Left colon (tissue), 2 donors: ENCODE results near the gene DLAT. TPM values are rescaled to one million over a fixed set of nuclear protein-coding genes. Genes with fewer than 3 reads are reported as not detected.
"Not testable (repeated sequence)": the region's sequence is repeated elsewhere in the genome, so short reads cannot be mapped to it uniquely, and the experiment has no call there.

Experiments
- ATAC-seq: fragments of 200-7000 bp; cut with Tn5 transposase; one replicate; pipeline ENCODE4 v1.9.1; 2020; ENCODE audit warnings: mild to moderate bottlenecking, moderate library complexity
- DNase-seq, 2 donors: peaks; one replicate each; pipeline ENCODE4 v3.0.0-alpha.2; 2020
- intact Hi-C, 2 donors: fragments of 100-400 bp; cut with DNase I in 1 of 2; cut with micrococcal nuclease in 1 of 2; formaldehyde crosslinking; loops; one replicate each; pipeline versions ENCODE4 v1.11.2 to v1.14.0; 2022; cut with DNase I, micrococcal nuclease
- total RNA-seq, 2 donors: library from RNA; stranded (reverse); fragmentation: NEBNext Ultra II Directional; extraction: Animal tissue kit (Norgen Biotek cat#: 25700); gene quantifications; one replicate each; pipeline ENCODE4 v1.2.1, GENCODE V29; 2021
- donor health status: DM: no; HTN: no; CAD: no.
- donor health status: DM: yes; HTN: yes; CAD: no.

Gene DLAT
- total RNA-seq, 2 donors from 2014 or later = 51.1 to 75.3 TPM

DNA sequence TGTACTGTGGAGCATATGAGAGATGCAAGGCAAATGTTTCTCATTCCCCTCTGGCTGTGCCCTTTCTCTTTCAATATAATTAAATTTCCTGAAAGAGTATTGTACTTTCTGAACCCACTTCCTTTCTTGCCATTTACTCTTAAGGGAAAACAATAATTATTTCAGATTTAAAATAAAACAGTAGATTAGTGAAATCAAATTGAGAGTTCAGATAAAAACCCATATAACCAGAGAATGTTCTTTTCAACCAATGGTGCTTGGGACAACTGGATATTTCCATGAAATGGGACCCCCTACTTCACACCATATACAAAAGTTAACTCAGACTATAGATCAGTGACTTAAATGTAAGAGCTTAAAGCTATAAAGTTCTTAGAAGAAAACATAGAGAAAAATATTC is 26.1 kb upstream of the DLAT start:
- ATAC-seq (no peak), DNase-seq (no peak)
- intact Hi-C loops = no loop called here

DNA sequence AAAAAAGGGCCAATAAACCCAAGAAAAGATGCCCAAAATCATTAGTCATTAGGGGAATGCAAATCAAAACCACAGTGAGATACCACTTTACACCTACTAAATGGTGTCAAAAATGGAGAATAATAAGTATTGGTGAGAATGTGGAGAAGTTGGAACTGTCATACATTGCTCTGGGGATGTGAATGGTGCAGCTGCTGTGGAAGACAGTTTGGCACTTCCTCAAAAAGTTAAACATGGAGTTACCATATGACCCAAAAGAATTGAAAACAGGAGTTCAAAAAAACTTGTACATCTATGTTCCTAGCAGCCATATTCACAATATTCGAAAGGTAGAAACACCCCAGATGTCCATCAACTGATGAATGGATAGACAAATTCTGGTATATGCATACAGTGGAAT is 24.5 kb upstream of the DLAT start:
- no peak for ATAC-seq
- intact Hi-C loops = no loop called here
- DNase-seq = no peak

DNA sequence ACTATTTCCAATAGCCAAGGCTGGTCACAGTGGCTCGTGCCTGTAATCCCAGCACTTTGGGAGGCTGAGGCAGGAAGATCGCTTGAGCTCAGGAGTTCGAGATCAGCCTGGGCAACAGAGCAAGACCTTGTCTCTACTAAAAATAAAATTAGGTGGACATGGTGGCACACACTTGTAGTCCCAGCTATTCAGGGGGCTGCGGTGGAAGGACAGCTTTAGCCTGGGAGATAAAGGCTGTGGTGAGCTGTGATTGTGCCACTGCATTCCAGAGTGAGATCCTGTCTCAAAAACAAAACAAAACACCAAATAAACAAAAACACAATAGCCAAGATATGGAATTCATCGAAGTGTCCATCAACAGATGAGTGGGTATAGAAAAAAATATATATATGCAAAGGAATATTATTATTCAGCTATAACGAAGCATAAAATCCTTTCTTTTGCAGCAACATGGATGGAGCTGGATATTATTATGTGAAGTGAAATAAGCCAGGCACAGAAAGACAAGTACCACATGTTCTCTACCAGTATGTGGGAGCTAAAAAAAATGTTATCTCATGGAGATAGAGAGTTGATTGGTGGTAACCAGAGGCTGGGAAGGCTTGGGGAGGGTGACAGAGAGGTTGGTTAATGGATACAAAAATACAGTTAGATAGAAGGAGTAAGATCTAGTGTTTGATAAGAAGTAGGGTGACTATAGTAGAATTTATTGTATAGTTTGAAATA is 22.6 kb upstream of the DLAT start:
- ATAC-seq (no peak), DNase-seq (no peak)
- intact Hi-C loops = no loop called here

DNA sequence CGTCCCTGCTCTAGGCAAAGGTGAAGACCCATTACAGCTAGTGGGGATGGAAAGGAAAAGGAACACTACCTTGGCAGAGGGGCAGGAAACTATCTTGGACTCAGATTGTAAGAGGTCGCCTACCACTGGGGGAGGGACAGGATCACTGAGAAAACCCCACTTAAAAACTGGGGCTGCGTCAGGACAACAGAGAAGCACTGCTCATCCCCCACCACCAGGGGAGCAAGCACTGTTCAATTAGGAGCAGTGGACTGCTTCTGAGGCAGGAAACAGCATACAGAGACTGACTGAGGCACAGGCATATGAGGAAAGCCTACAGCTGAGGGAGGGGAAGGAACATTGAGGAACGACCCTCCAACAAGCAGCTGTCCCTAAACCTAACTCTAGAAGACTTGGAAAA is 20.8 kb upstream of the DLAT start:
- DNase-seq (no peak), ATAC-seq (no peak)
- intact Hi-C loops = no loop called here

DNA sequence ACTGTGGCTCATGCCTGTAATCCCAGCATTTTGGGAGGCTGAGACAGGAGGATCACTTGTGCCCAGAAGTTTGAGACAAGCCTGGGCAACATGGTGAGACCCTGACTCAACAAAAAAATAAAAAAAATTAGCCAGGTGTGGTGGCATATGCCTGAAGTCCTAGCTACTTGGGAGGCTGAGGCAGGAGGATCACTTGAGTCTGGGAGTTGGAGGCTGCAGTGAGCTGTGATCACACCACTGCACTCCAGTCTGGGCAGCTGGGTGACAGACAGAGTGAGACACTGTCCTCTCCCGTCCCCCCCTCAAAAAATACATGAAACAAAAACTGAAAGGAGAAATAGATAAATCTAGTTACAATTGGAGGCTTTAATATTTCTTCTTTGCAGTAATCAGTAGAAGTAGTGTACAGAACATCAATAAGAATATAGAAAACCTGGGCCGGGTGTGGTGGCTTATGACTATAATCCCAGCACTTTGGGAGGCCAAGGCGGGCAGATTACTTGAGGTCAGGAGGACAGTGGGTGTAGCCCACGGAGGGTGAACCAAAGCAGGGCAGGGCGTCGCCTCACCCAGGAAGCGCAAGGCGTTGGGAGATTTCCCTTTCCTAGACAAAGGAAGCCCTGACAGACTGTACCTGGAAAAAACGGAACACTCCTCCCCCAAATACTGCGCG is 19.6 kb upstream of the DLAT start:
- DNase-seq (peak; percentile 62 to 68), ATAC-seq (peak; percentile 97)
- intact Hi-C loops = no loop called here

DNA sequence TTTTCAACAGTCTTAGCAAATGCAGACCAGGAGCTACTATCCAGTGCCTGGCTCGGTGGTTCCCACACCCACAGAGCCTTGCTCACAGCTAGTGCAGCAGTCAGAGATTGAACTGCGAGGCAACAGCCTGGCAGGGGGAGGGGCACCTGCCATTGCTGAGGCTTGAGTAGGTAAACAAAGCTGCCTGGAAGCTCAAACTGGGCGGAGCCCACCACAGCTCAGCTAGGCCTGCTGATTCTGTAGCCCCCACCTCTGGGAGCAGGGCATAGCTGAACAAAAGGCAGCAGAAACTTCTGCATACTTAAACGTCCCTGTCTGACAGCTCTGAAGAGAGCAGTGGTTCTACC is 19.1 kb upstream of the DLAT start:
- intact Hi-C loops = not testable (repeated sequence)
- DNase-seq = peak; percentile 42 to 50

DNA sequence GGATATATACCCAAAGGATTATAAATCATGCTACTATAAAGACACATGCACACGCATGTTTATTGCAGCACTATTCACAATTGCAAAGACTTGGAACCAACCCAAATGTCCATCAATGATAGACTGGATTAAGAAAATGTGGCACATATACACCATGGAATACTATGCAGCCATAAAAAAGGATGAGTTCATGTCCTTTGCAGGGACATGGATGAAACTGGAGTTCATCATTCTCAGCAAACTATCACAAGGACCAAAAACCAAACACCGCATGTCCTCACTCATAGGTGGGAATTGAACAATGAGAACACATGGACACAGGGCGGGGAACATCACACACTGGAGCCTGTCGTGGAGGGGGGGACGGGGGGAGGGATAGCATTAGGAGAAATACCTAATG is 13.8 kb upstream of the DLAT start:
- ATAC-seq, DNase-seq, intact Hi-C loops: not testable (repeated sequence)

More for the DNA sequence above, 19.1 kb upstream of the DLAT start:
- ATAC-seq = peak; percentile 71

DNA sequence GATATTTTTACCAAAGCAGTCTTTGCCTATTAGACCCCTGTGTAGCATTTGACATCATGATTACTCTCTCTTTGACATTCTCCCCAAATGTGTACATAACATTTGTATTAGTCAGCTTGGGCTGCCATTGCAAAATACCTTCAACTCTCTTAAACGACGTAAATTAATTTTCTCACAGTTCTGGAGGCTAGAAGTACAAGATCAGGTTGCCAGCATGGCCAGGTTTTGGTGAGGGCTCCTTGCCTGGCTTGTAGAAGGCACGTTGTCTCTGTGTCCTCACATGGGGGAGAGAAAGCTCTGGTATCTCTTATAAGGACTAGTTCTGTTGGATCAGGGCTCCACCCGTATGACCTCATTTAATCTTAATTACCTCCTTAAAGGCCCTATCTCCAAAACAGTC is 12.3 kb upstream of the DLAT start:
- DNase-seq (no peak), ATAC-seq (peak; percentile 56)
- intact Hi-C loops = no loop called here

DNA sequence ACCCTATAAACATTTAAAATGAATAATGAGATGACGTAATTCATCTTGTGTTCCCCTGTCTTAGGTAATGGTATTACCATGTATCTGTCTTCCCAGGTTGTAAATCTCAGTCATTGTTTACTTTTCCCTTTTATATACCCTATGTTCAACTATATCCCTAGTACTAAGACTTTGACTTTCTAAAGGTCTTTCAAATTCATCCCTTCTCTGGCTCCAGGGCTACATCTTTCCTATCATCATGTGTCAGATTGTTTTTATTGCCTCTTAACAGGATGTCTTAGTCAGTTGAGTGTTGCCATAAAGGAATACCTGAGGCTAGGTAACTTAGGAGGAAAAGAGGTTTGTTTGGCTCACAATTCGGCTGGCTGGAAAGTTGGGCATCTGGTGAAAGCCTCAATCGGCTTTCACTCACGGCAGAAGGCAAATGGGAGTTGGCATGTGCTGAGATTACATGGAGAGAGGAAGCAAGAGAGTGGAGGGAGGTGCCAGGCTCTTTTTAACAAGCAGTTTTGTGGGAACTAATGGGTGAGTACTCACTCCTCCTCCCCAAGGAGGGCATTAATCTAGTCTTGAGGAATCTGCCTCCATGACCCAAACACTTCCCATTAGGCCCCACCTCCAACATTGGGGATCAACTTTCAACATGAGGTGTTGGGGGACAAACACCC is 11.6 kb upstream of the DLAT start:
- intact Hi-C loops = no loop called here
- DNase-seq (no peak), ATAC-seq (peak; percentile 93)

DNA sequence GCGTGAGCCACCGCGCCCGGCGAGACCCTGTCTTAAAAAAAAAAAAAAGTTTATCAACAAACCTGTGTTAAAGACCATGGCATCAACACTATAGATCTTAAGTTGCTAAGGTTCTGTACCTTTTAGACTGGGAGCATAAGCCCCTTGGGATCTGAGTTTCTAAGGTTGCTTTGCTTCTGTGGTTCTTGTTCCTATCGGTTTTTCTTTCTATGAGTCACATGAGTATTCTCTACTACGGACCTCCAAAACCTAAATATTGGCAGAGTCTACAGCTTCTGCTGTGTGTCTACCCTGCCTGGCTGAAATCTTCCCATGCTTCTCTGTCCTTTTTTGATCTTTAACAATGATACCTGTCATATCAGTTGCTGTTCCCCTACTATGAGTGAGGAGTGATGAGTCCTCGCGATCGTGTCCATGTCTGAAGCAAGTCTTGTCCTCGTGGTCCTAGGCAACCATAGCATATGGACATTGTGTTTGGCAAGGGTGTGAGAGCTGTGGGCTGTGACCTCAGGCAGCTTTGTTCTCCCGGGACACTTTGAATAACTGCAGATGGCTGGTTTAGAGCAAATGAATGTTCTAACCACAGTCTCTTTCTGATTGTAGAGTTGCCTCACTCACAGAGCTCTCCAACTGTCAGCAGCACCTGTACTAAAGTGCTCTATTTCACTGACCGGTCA is 9.0 kb upstream of the DLAT start:
- DNase-seq (no peak), ATAC-seq (no peak)
- intact Hi-C loops = no loop called here

DNA sequence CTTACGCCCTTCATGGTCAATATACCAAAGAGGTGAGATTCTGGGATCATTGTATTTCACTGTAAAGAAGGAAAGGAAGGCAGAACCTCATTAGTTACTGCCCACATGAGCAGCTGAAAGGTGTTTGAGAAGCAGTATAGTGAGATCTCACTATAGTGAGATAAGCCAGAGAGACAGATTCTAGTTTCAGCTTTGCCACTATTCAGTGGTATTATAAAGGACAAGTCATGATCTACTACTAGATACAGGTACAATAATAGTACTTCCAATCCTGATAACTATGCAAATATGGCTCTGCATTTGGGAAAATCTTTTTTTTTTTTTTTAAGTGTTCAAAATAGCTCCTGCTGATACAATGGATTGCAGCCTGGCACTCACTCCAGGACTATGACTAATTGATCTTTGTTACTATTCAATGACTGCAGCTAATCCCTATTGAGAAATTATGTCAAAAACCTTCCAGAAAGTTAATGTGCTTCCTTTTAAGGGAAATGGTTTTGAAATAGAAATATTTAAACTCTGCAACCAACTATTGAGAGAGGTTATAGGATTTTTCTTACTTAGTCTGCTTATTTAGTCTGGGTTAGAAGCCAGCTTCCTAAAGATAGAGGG is 8.3 kb upstream of the DLAT start:
- DNase-seq (no peak), ATAC-seq (no peak)
- intact Hi-C loops = no loop called here

DNA sequence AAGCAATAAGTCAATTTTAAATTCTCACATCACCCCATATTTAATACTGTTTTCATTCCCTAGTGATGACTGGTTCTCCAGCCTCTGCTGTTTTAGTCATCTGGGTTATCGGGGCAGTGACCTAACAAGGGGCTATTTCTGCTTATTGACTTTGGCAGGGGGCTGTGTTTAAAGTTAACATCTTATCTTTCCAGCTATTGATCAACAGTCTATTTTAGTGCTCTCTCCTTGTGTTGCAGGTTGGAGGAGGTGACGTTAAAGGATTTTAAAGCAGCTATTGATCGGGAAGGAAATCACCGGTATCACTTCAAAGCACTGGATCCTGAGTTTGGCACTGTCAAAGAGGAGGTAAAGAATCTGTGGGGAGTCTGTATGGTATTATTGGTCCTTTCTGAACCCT is 7.7 kb upstream of the DLAT start:
- no peak for ATAC-seq
- intact Hi-C loops = no loop called here
- no peak for DNase-seq

DNA sequence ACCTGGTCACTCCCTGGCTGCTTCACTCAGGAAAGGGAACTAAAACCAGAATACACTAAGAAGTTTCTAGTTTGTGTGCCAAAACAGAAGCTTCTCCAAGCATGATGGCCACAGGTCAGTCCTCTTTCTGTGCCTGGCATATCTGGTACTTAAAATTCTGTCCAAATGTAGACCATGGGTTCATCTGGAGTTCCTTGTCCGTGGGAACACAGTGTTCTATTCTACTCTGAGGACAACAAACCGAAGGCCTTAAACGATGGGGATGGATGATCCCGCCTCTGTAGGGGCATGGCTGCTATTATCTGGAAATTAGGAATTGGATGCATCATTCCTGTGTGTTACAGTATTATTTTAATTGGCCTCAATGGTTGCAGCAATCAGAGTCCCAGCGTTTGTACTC is 6.1 kb upstream of the DLAT start:
- ATAC-seq = no peak
- intact Hi-C loops = no loop called here

DNA sequence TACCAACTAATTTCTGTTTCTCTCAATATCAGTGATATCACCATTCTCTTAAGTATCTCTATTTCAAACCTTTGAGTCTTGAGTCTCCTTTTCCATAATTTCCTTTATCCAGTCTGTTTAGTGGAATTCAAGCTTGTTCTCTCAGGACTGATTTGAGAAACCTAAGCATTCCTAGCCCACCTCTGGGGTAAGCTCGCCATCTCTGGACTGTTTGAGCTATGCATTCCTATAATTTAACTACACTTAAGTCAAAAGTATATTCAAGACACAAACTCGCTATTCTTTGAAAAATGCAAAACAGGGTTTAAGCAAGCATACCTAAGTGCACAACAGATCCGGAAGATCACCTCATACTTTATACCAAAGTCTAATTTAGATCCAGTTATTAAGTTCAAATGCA is 2.1 kb upstream of the DLAT start:
- DNase-seq = no peak
- intact Hi-C loops = no loop called here
- ATAC-seq = no peak

More for the DNA sequence above, 6.1 kb upstream of the DLAT start:
- no peak for DNase-seq

DNA sequence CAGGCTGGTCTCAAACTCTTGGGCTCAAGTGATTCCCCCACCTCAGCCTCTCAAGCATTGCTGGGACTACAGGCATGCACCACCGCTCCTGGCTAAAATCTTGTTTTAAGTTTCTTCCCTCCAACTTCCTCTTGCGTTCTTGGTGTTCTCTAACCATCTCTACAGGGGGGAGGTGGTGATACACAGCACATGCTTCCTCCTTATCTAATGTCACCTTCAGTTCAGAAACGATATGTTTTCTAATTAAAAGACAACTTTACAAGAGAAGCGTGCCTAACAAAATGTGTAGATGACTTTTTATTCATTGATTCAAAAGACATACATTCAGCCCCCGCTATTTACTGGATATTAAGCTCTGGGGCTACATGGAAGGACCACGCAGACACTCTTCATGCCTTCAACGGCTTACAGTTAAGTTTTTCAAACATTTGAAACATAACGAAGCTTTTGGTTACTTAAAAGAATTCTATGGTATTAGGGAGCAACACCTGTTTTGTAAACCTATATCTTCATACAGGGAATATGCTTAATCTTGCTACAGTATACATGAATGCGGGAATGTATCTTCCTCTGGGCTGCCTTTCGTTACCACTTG is 933 bp upstream of the DLAT start:
- DNase-seq (peak in 1 of 2 donors; percentile 12), ATAC-seq (peak; percentile 27)
- intact Hi-C loops = no loop called here

DNA sequence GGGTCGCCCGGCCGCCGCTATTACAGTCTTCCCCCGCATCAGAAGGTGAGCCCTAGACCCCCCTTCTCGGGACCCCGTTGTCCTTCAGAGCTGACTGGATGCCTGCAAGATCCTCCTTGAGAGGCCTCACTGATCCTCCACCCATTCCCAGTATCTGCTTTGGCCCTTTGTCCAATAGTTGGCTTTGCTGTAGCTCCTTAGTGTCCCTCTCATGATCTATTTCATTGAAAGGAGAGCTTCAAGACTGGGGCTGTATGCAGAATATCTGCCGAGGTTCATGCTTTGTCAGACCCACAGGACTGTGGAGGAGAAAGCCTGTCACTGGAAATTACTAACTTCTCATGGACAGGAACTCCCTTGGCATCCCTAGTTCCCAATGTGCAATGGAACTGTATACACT is 499 bp downstream of the DLAT start:
- ATAC-seq (peak; percentile 25), DNase-seq (no peak)
- intact Hi-C loops = no loop called here

DNA sequence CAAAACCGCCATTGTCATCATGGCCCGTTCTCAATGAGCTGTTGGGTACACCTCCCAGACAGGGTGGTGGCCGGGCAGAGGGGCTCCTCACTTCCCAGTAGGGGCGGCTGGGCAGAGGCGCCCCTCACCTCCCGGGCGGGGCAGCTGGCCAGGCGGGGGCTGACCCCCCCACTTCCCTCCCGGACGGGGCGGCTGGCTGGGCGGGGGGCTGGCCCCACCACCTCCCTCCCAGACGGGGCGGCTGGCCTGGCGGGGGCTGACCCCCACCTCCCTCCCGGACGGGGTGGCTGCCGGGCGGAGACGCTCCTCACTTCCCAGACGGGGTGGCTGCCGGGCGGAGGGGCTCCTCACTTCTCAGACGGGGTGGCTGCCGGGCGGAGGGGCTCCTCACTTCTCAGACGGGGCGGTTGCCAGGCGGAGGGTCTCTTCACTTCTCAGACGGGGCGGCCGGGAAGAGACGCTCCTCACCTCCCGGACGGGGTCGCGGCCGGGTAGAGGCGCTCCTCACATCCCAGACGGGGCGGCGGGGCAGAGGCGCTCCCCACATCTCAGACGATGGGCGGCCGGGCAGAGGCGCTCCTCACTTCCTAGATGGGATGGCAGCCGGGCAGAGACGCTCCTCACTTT is 1.7 kb downstream of the DLAT start:
- intact Hi-C loops, DNase-seq, ATAC-seq: not testable (repeated sequence)

DNA sequence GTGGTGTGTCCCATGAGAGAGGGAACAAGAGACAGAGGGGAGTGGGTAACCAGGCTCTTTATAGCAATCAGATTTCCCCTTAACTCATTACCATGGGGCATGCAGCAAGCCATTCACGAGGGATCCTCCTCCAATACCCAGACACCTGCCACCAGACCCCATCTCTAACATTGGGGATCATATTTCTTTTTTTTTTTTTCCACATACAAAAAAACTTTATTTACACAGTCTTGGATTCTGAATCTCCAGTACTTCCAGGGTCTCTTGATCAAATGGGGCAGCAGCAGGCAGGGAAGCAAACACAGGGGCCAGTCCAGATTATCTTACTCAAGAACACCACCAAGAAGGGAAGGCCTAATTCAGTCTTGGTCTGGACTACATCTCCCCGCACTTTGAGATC is 4.3 kb downstream of the DLAT start:
- intact Hi-C loops = no loop called here
- no peak for ATAC-seq
- DNase-seq = no peak

DNA sequence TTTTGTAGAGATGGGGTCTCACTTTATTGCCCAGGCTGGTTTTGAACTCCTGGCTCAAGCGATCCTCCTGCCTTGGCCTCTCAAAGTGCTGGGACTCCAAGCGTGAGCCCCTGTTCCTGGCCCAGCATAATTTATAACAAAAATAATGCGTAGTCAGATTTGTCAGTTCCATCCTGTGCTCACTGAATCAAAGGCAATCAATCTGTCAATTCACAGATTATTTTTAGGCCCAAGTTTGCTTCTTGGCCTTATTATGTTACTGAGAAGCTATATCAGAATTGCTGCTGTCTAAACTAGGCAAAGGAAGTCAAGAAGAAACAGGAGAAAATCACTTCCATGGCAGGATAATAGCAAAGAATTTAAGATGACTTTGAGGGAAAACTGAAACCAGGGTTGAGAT is 8.7 kb downstream of the DLAT start:
- ATAC-seq (no peak), DNase-seq (no peak)
- intact Hi-C loops = no loop called here
